Colon (tissue), 2 donors: Measurements from ENCODE around the gene TRPM2.
"Not testable (repeated sequence)": the region's sequence is repeated elsewhere in the genome, so short reads cannot be mapped to it uniquely, and the experiment has no call there.

Experiments used
- FAIRE-seq: peaks from 2 replicates; lab custom pipeline; 2012; peaks lifted over from hg19 to GRCh38; lab: Jason Lieb, UNC
- donor health status: control.
- donor health status: control.

Gene TRPM2

GRCh38 chr21:44463724-44464123 is 110.3 kb downstream of the TRPM2 start:
- no peak for FAIRE-seq

GRCh38 chr21:44464351-44464750 is 110.9 kb downstream of the TRPM2 start:
- FAIRE-seq: no peak

- FAIRE-seq: no peak
Observed at GRCh38 chr21:44466351-44466954, 113.0 kb downstream of the TRPM2 start.

- FAIRE-seq: no peak
Observed at GRCh38 chr21:44466996-44467858, 113.8 kb downstream of the TRPM2 start.

- FAIRE-seq: no peak
Observed at GRCh38 chr21:44467859-44468195, 114.4 kb downstream of the TRPM2 start.

GRCh38 chr21:44471341-44471740 is 117.9 kb downstream of the TRPM2 start:
- FAIRE-seq: no peak

GRCh38 chr21:44471996-44472395 is 118.6 kb downstream of the TRPM2 start:
- FAIRE-seq: no peak

- no peak for FAIRE-seq
Observed at GRCh38 chr21:44473915-44474555, 120.6 kb downstream of the TRPM2 start.

GRCh38 chr21:44475266-44475845 is 121.9 kb downstream of the TRPM2 start:
- no peak for FAIRE-seq

GRCh38 chr21:44477131-44477530 is 123.7 kb downstream of the TRPM2 start:
- no peak for FAIRE-seq

GRCh38 chr21:44477712-44478111 is 124.3 kb downstream of the TRPM2 start:
- no peak for FAIRE-seq

- no peak for FAIRE-seq
Observed at GRCh38 chr21:44478124-44478800, 124.8 kb downstream of the TRPM2 start.

- FAIRE-seq: no peak
Observed at GRCh38 chr21:44478801-44479167, 125.4 kb downstream of the TRPM2 start.

GRCh38 chr21:44479556-44480199 is 126.3 kb downstream of the TRPM2 start:
- FAIRE-seq: not testable (repeated sequence)

- no peak for FAIRE-seq
Observed at GRCh38 chr21:44480200-44481053, 127.0 kb downstream of the TRPM2 start.

- no peak for FAIRE-seq
Observed at GRCh38 chr21:44482581-44483287, 129.3 kb downstream of the TRPM2 start.

- no peak for FAIRE-seq
Observed at GRCh38 chr21:44483288-44484237, 130.1 kb downstream of the TRPM2 start.

- FAIRE-seq: no peak
Observed at GRCh38 chr21:44484498-44485253, 131.3 kb downstream of the TRPM2 start.
